Measurements from ENCODE around the gene SPRING1.

- TF ChIP-seq CTCF (conservative IDR thresholded peaks at IDR 0.05; ENCODE audit: low read length): no peak
- no peak for TF ChIP-seq EZH2phosphoT487 (IDR thresholded peaks at IDR 0.05; ENCODE audit: borderline replicate concordance)
These were observed 36.2 kb upstream of the SPRING1 start for GRCh38 chr12:116774020-116774419.
